Testis (tissue), 2 donors: ENCODE data around the gene IP6K1.
A peak's percentile ranks its signal among the peaks of the same experiment; 100 is the strongest.

Experiments used
- POLR2A ChIP-seq: fragments of 450-650 bp; IDR thresholded peaks from one replicate; pipeline ENCODE4 v1.6.1; 2017; ENCODE audit warnings: antibody characterized with exemption, mild to moderate bottlenecking, moderate library complexity
- TF ChIP-seq, protein P1 (sequence below), 3 experiments: fragments of 450-650 bp in 2 of 3; fragments of 200-600 bp in 1 of 3; sonication (generic) in 1 of 3; IDR thresholded peaks; one replicate each; pipeline ENCODE4 v1.5.1; 2016 to 2019; ENCODE audit warnings: antibody characterized with exemption in 3 of 3, mild to moderate bottlenecking in 2 of 3, moderate library complexity in 1 of 3

DNA sequence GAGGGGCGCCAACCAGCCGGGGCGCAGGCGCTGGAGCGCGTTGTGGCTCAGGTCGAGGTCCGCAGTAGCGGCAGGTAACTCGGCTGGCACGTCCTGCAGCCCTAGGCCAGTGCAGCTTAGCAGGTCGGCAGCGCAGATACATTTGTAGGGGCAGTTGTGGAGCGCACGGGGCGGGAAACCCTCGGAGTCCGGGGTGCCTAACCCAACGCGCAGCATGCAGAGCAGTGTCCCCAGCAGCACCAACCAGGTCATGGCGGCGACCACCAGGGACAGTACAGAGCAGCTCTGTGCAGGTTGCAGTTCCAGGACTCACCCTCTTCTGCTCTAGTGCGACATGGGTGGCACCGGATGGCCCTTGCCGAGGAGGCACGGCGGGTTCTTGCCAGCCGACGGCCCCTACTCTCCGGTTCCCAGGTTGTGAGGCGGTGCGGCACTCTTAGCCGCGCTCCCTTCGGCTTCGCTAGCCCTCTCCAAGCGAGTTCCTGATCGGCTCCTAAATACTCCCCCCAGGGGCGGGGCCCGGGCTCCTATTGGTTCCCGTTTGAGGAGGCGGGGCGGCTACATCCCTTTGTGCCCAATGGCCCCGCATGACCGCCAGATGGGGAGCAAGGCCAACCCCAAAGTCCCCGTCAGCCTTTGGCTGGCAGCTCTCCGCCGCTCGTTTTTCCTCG is 67.0 kb downstream of the IP6K1 start, which contains the start of gene AMIGO3:
- TF ChIP-seq, protein P1, sequence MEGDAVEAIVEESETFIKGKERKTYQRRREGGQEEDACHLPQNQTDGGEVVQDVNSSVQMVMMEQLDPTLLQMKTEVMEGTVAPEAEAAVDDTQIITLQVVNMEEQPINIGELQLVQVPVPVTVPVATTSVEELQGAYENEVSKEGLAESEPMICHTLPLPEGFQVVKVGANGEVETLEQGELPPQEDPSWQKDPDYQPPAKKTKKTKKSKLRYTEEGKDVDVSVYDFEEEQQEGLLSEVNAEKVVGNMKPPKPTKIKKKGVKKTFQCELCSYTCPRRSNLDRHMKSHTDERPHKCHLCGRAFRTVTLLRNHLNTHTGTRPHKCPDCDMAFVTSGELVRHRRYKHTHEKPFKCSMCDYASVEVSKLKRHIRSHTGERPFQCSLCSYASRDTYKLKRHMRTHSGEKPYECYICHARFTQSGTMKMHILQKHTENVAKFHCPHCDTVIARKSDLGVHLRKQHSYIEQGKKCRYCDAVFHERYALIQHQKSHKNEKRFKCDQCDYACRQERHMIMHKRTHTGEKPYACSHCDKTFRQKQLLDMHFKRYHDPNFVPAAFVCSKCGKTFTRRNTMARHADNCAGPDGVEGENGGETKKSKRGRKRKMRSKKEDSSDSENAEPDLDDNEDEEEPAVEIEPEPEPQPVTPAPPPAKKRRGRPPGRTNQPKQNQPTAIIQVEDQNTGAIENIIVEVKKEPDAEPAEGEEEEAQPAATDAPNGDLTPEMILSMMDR (IDR thresholded peaks at IDR 0.05) = peak; percentile 61 to 65 (median 62)
- peak; percentile 69 for TF ChIP-seq POLR2A
